ENCODE measurements around the gene DLGAP4. TPM values are rescaled to one million over a fixed set of nuclear protein-coding genes. Genes with fewer than 3 reads are reported as not detected.

Gene DLGAP4
- total RNA-seq, 3 donors from 2014 or later = 22.0 to 26.9 (median 24.0) TPM

- H3K36me3 ChIP-seq = no peaks in the 10 kb centered on the region
- no peak for DNase-seq (ENCODE audit: low spot score in 2 of 2)
- no peak overlapping the region for H3K27ac ChIP-seq
- no peaks in the 10 kb centered on the region for H3K4me1 ChIP-seq
- H3K9me3 ChIP-seq = no peaks in the 10 kb centered on the region
- H3K27me3 ChIP-seq = no peaks in the 10 kb centered on the region
- no peak overlapping the region for H3K4me3 ChIP-seq
- TF ChIP-seq POLR2A (IDR thresholded peaks at IDR 0.05) (no peak), CTCF (IDR thresholded peaks at IDR 0.05) (no peak), POLR2AphosphoS5 (IDR thresholded peaks at IDR 0.05) (no peak)
- intact Hi-C loops (cut with DNase I; ENCODE audit: low total_unique reads) = no loop called here
Measured at GRCh38 chr20:36449663-36450062, 143.5 kb downstream of the DLGAP4 start.

GRCh38 chr20:36454332-36454697 lies 148.2 kb downstream of the DLGAP4 start:
- Histone ChIP-seq H3K27me3 (no peaks in the 10 kb centered on the region), H3K36me3 (no peaks in the 10 kb centered on the region), H3K4me3 (no peak overlapping the region), H3K4me1 (peaks cover 0 to 3% of the 10 kb centered on the region in 2 donors), H3K9me3 (no peaks in the 10 kb centered on the region), H3K27ac (no peak overlapping the region)
- no peak for DNase-seq (ENCODE audit: low spot score in 2 of 2)
- TF ChIP-seq POLR2AphosphoS5 (IDR thresholded peaks at IDR 0.05) (no peak), POLR2A (IDR thresholded peaks at IDR 0.05) (no peak), CTCF (IDR thresholded peaks at IDR 0.05) (no peak)
- intact Hi-C loops (cut with DNase I; ENCODE audit: low total_unique reads) = no loop called here

GRCh38 chr20:36454698-36455427 lies 148.7 kb downstream of the DLGAP4 start:
- DNase-seq (ENCODE audit: low spot score in 2 of 2) = peak in 1 of 2 donors; percentile 55
- no peaks in the 10 kb centered on the region for H3K27me3 ChIP-seq
- H3K4me3 ChIP-seq = no peak overlapping the region
- peaks cover 0 to 3% of the 10 kb centered on the region in 2 donors for H3K4me1 ChIP-seq
- no peaks in the 10 kb centered on the region for H3K9me3 ChIP-seq
- intact Hi-C loops (cut with DNase I; ENCODE audit: low total_unique reads) = no loop called here
- H3K27ac ChIP-seq = no peak overlapping the region
- H3K36me3 ChIP-seq = no peaks in the 10 kb centered on the region
- TF ChIP-seq POLR2AphosphoS5 (IDR thresholded peaks at IDR 0.05) = no peak
- TF ChIP-seq CTCF (IDR thresholded peaks at IDR 0.05) = no peak
- no peak for TF ChIP-seq POLR2A (IDR thresholded peaks at IDR 0.05)

- Histone ChIP-seq H3K4me1 (peaks cover 0 to 3% of the 10 kb centered on the region in 2 donors), H3K27ac (no peak overlapping the region), H3K9me3 (no peaks in the 10 kb centered on the region), H3K4me3 (no peak overlapping the region), H3K27me3 (no peaks in the 10 kb centered on the region), H3K36me3 (no peaks in the 10 kb centered on the region)
- DNase-seq (ENCODE audit: low spot score in 2 of 2) = no peak
- TF ChIP-seq POLR2AphosphoS5 (IDR thresholded peaks at IDR 0.05) = no peak
- TF ChIP-seq CTCF (IDR thresholded peaks at IDR 0.05) = no peak
- TF ChIP-seq POLR2A (IDR thresholded peaks at IDR 0.05) = no peak
- intact Hi-C loops (cut with DNase I; ENCODE audit: low total_unique reads) = no loop called here
Measured at GRCh38 chr20:36455972-36456625, 150.0 kb downstream of the DLGAP4 start.

All from breast epithelium (tissue), 4 donors.